ENCODE results near the gene ZNF644.

GRCh38 chr1:90946630-90947029 lies 75.2 kb downstream of the ZNF644 start:
- TF ChIP-seq CTCF (IDR thresholded peaks at IDR 0.05): no peak
- TF ChIP-seq KAT7 (CRISPR knock-in tag; IDR thresholded peaks at IDR 0.05; ENCODE audit: borderline replicate concordance): no peak
- TF ChIP-seq NFYB (CRISPR knock-in tag; conservative IDR thresholded peaks at IDR 0.05; ENCODE audit: low read depth): no peak
- no peak for TF ChIP-seq USF1 (CRISPR knock-in tag; IDR thresholded peaks at IDR 0.05)
- no peak for TF ChIP-seq JUN (CRISPR knock-in tag; IDR thresholded peaks at IDR 0.05)
- no peak for TF ChIP-seq PREB (CRISPR knock-in tag; IDR thresholded peaks at IDR 0.05; ENCODE audit: borderline replicate concordance)
- TF ChIP-seq E2F1 (CRISPR knock-in tag; IDR thresholded peaks at IDR 0.05): no peak
- no peak for TF ChIP-seq ATF3 (CRISPR knock-in tag; conservative IDR thresholded peaks at IDR 0.05)

All from WTC11 (cell line).